AML-193 (cell line): ENCODE data around the gene DNAJB6.

ENCODE experiments used
- DNase-seq, 2 experiments: peaks; one replicate each; lab custom pipeline; 2025; lab: John Stamatoyannopoulos, UW

The DNAJB6 gene

DNA sequence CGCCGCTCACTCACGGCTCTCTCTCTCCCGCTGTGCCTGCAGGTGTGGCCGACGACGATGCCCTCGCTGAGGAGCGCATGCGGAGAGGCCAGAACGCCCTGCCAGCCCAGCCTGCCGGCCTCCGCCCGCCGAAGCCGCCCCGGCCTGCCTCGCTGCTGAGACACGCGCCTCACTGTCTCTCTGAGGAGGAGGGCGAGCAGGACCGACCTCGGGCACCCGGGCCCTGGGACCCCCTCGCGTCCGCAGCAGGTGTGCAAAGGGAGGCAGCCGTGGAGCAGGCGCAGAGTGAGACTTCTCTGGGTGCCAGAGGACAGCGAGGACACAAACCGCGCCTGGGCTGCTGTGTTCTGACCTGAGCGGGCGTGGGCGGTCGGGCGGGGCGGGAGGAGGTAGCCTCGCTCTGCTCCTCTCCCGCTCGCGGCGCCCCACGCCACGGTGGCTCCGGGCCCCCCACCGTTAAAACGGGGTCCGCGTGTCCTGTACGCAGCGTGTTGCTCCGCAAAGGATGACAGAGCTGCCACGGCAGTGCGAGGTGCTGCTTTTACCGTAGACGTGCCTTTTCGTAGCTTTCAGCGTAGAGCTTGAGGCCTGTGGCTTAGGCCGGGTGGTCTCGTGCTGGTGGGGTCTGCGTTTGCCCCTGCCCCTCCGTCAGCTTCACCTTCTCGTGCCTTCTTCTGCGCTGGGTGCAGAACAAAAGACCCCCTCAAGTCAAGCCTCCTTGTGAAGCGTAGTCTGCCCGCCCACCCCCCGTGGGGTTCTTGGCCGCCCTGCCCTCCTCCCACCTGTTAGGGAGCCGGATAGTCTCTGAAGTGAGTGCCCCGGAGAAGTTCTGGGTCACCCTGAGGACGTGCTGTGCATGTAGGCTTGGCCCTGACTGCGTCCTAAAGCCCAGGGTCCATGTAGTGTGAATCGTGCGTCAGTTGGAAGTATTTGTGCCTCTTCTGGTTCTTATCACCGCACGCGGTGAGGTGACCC lies 73.2 kb downstream of the DNAJB6 start:
- no peak for DNase-seq

- DNase-seq: no peak
Observed at GRCh38 chr7:157410831-157411556, 74.2 kb downstream of the DNAJB6 start.

GRCh38 chr7:157411580-157411979 lies 74.8 kb downstream of the DNAJB6 start:
- DNase-seq: no peak

- DNase-seq: no peak
Observed at GRCh38 chr7:157412021-157412443, 75.2 kb downstream of the DNAJB6 start.

DNA sequence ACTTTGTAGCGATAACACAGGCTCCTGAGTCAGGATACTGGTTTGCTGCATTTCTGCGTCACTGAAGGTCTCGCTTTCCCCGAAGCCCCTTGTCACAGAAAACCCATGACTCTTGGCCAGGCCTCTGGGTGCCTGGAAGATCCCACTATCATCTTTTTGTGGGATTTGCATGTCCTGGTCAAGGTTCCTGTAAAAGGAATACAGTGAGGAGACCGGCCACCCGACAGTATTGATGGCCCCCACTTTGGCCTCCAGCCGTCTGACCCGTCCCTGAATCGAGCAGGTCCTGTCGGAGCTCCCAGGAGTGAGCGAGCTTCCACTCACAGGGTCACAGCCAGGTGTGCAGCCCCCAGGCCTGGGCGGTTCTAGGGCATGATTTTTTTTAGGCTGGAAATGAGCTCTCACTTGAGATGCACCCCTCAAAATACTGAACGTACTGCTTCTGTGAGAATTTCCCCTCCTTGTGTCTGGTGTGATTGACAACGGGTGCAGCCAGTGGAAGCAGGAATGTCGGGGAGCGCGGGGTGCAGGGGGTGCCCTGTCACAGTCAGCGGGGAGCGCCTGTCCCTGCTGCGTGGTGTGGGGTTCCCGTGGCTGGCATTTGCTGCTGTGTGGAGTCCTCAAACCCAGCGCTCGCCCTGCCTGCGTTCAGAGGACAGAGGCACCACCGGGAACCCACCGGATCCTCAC lies 75.8 kb downstream of the DNAJB6 start:
- no peak for DNase-seq

GRCh38 chr7:157413881-157414701 lies 77.3 kb downstream of the DNAJB6 start:
- DNase-seq: no peak

GRCh38 chr7:157414702-157415096 lies 77.9 kb downstream of the DNAJB6 start:
- DNase-seq: no peak

GRCh38 chr7:157415486-157415885 lies 78.7 kb downstream of the DNAJB6 start:
- DNase-seq: no peak

- DNase-seq: no peak
Observed at GRCh38 chr7:157416011-157416410, 79.2 kb downstream of the DNAJB6 start.

- DNase-seq: no peak
Observed at GRCh38 chr7:157418204-157419034, 81.6 kb downstream of the DNAJB6 start.

DNA sequence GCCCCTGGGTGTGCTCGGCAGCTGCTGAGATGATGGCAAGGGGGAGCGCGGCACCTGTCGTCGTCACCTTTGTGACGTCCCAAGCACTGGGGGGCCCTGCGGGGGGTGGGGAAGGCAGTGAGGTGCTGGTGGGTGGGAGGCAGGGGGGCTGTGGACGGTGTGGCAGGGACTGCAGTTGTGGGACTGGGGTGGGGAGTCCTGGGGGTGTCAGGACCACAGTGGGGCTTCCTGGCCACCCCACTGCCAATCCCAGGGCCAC lies 82.2 kb downstream of the DNAJB6 start:
- no peak for DNase-seq

DNA sequence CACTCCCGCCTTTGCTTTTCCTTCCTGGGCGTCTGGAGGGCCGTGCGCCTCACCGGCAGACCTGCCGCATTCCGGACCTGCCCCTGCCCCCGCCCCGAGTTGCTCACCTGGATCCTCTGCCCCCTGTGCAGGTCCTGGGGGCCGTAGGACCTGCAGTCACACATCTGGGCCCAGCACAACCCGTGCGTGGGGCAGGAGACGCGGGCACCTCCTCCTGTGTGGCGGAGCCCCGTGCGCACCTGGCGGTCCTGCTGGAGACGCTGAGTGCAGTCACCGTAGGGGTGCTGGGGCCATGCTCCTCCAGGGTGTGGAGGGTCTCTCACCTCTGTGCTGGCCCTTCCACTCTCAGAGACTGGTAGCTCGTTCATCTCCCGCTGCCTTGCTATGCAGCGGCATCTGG lies 85.5 kb downstream of the DNAJB6 start:
- DNase-seq: no peak

DNA sequence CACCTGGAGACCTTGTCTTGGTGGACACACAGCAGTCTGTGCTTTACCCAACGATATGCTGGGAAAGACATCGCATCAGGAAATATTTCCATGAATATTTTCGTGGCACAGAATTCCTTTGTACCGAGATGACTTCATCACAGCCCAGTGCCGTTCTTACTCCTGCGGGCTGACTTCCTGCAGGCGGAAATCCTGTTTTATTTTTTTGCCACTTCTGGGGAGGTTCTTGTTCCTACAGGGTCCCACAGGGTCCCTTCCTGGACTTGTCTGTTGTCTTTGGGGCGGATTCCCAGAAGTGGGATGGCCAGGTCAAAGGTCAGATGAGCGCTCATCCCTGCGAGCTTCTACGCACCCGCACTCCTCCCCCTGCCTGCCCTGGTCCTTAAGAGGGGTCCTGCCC lies 86.5 kb downstream of the DNAJB6 start:
- DNase-seq: no peak

- DNase-seq: no peak
Observed at GRCh38 chr7:157423886-157424565, 87.2 kb downstream of the DNAJB6 start.

DNA sequence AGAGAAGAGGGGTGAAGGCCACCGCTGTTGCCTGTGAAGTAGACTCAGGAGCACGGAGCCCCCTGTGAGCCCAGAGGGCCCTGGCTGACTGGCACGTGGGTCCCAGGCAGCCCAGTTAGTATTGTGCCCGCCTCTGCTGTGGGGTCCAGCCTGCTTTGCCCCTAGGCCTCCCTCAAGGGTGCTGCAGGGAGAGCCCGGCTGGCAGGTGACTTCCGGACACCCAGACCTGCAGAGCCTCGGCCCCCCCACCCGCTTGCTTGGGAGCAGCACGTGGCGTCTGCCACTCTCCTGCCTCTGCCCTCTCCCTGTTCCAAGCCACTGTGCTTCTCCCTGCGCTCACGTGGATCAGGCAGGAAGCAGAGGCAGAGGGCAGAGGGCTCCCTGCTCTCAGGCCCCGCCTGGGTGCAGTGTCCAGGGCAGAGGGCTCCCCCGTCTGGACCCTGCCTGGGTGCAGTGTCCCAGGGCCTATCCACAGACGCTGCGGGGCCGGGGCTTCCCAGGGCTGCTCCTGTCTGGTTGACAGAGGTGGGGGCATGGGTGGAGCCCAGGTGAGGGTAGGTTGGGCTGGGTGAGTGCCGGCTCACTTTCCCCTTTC lies 88.4 kb downstream of the DNAJB6 start:
- DNase-seq: no peak

DNA sequence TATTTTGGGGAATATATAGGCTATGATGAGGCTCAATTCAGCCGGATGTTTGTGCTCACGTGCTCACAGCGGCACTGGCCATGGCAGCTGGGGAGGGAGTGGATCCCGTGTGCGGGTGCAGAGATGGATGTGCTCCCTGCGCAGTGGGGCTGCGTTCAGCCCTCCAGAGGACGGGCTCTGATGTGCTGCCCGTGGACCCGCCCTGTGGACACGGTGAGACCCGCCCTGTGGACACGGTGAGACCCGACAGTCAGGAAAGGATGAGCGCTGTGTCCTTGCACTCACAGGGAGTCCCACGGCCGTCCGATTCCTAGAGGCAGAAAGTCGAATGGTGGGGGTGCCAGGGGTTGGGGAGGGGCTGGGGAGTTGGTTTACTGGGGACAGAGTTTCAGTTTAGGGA lies 89.0 kb downstream of the DNAJB6 start:
- DNase-seq: no peak

DNA sequence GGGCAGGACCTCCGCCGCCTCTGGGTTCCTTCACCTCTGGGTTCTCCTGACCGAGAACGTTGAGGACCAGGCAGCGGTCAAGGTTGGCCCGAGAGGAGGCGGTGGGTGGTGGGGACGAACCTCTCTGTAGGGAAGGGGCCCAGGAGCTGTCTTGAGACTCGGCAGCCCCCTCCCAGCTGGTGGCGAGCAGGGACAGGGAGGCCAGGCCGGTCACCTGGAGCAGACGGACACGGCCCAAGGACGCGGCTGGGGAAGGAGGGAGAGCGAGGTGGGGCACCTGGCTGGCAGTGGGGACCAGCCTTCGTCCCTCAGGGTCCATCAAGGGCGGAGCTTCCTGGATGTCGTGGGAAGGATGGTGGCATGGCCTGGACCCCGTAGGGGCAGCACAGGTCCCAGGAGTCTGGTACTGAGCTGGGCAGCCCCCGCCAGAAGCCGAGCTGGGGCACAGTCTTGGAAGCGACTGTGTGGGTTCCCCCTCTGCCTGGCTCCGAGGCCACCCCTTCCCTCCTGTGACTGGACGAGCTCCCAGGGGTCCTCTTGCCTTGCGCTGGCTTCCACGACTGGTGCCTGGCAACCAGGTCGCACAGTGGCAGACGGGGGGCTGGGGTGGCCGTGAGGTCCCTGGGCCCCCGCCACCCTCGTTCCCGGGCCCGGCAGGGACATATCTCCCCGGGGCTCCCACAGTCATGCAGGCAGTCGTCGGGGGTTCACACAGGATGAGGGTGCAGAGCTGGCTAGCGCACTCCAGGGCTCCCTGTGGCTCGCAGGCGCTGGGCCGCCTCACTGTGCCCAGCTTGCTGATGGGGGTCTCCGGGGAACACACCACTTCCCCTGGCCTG lies 89.9 kb downstream of the DNAJB6 start:
- DNase-seq: no peak

- DNase-seq: no peak
Observed at GRCh38 chr7:157427811-157428553, 91.2 kb downstream of the DNAJB6 start.
